ENCODE data around the gene PIGZ.

DNA sequence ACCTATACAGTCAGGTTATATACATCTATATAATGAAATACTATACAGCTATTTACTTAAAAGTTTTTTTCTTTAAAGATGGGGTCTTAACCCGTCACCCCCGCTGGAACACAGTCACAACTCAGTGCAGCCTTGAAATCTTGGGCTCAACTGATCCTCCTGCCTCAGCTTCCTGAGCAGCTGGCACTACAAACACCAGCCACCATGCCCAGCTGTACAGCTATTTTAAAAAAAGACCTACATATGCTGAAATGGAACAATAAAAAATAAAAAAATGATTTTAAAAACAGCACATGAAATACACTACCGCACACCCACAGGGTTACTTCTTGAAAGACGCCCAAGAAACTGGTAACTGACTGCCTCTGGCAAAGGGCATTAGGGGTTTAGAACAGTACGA is 30.1 kb downstream of the PIGZ start:
- TF ChIP-seq, protein P1, sequence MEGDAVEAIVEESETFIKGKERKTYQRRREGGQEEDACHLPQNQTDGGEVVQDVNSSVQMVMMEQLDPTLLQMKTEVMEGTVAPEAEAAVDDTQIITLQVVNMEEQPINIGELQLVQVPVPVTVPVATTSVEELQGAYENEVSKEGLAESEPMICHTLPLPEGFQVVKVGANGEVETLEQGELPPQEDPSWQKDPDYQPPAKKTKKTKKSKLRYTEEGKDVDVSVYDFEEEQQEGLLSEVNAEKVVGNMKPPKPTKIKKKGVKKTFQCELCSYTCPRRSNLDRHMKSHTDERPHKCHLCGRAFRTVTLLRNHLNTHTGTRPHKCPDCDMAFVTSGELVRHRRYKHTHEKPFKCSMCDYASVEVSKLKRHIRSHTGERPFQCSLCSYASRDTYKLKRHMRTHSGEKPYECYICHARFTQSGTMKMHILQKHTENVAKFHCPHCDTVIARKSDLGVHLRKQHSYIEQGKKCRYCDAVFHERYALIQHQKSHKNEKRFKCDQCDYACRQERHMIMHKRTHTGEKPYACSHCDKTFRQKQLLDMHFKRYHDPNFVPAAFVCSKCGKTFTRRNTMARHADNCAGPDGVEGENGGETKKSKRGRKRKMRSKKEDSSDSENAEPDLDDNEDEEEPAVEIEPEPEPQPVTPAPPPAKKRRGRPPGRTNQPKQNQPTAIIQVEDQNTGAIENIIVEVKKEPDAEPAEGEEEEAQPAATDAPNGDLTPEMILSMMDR (IDR thresholded peaks at IDR 0.05) = no peak
- no peak for TF ChIP-seq POLR2A (IDR thresholded peaks at IDR 0.05)

All from lower leg skin (tissue), 3 donors.